IMR-90 (cell line): ENCODE results near the gene LSM14B. TPM values are rescaled to one million over a fixed set of nuclear protein-coding genes. Genes with fewer than 3 reads are reported as not detected.

Experiments used
- ATAC-seq: fragments of 200-7000 bp; cut with Tn5 transposase; 2 replicates; pipeline ENCODE4 v1.9.1; 2020; ENCODE audit warnings: low read depth, mild to moderate bottlenecking, moderate library complexity
- BruUV-seq: library from RNA; stranded (reverse); fragments of 400-500 nt; replicated peaks from 2 replicates; lab custom pipeline; 2021; lab: Mats Ljungman, UMichigan
- CTCF ChIA-PET: fragments of 300-600 bp; formaldehyde crosslinking; extraction: SDS; loops from one replicate; lab custom pipeline; 2021; ENCODE audit warnings: antibody characterized with exemption; lab: Yijun Ruan, JAX
- POLR2A ChIA-PET: fragments of 300-600 bp; sonication (Branson Sonifier 250); formaldehyde crosslinking; loops from one replicate; lab custom pipeline; 2022; ENCODE audit warnings: antibody characterized with exemption; ENCODE audit not compliant: unreplicated experiment; lab: Charles Lee
- DNase-seq: peaks from one replicate; pipeline ENCODE4 v3.0.0; 2013
- H2AFZ ChIP-seq: replicated peaks from 2 replicates; pipeline ENCODE3; 2013; ENCODE audit warnings: low read length, mild to moderate bottlenecking; ENCODE audit not compliant: poor library complexity
- H2AK5ac ChIP-seq: 2 replicates; pipeline ENCODE4 v1.6.1; 2013; ENCODE audit warnings: low read depth, low read length, inconsistent platforms
- H2AK9ac ChIP-seq: replicated peaks from 2 replicates; pipeline ENCODE3; 2013; ENCODE audit warnings: mild to moderate bottlenecking, low read depth, low read length, moderate library complexity; ENCODE audit not compliant: poor library complexity
- H2BK120ac ChIP-seq: 2 replicates; pipeline ENCODE4 v1.6.1; 2013; ENCODE audit warnings: low read depth, low read length, inconsistent platforms
- H2BK15ac ChIP-seq: 3 replicates; pipeline ENCODE4 v1.6.1; 2013; ENCODE audit warnings: low read depth, low read length, inconsistent platforms
- H2BK20ac ChIP-seq: 2 replicates; pipeline ENCODE4 v1.6.1; 2013; ENCODE audit warnings: low read depth, mild to moderate bottlenecking, inconsistent platforms, low read length, moderate library complexity
- H2BK5ac ChIP-seq: 2 replicates; pipeline ENCODE4 v1.6.1; 2013; ENCODE audit warnings: mild to moderate bottlenecking, low read depth, low read length, inconsistent platforms; ENCODE audit not compliant: poor library complexity, severe bottlenecking
- H3K14ac ChIP-seq: replicated peaks from 2 replicates; pipeline ENCODE4 v1.6.1; 2013; ENCODE audit warnings: low read depth, low read length, inconsistent platforms
- H3K18ac ChIP-seq: 2 replicates; pipeline ENCODE4 v1.6.1; 2013; ENCODE audit warnings: low read depth, low read length, control low read depth
- H3K23ac ChIP-seq: 2 replicates; pipeline ENCODE4 v1.6.1; 2013; ENCODE audit warnings: low read depth, low read length, inconsistent platforms
- H3K27ac ChIP-seq: 2 replicates; pipeline ENCODE4 v1.5.1; 2013; ENCODE audit warnings: mild to moderate bottlenecking, control low read depth, low read length; ENCODE audit not compliant: insufficient read depth
- H3K27me3 ChIP-seq: 2 replicates; pipeline ENCODE4 v1.6.1; 2013; ENCODE audit warnings: low read length; ENCODE audit not compliant: control insufficient read depth, insufficient read depth
- H3K36me3 ChIP-seq: 2 replicates; pipeline ENCODE4 v1.6.1; 2013; ENCODE audit warnings: low read length, mixed read lengths; ENCODE audit not compliant: control insufficient read depth, insufficient read depth
- H3K4ac ChIP-seq: 2 replicates; pipeline ENCODE4 v1.6.1; 2013; ENCODE audit warnings: low read depth, low read length, inconsistent platforms
- H3K4me1 ChIP-seq: 2 replicates; pipeline ENCODE4 v1.6.1; 2013; ENCODE audit warnings: low read length, mixed read lengths; ENCODE audit not compliant: control insufficient read depth, insufficient read depth
- H3K4me2 ChIP-seq: 2 replicates; pipeline ENCODE4 v1.6.1; 2013; ENCODE audit warnings: low read depth, mild to moderate bottlenecking, control low read depth, low read length, moderate library complexity
- H3K4me3 ChIP-seq: 2 replicates; pipeline ENCODE4 v1.5.1; 2013; ENCODE audit warnings: low read depth, mild to moderate bottlenecking, control low read depth, low read length, moderate library complexity; ENCODE audit not compliant: insufficient read depth
- H3K56ac ChIP-seq: 2 replicates; pipeline ENCODE4 v1.6.1; 2013; ENCODE audit warnings: low read length, inconsistent platforms; ENCODE audit not compliant: insufficient read depth; ENCODE audit errors: extremely low read depth
- H3K79me1 ChIP-seq, 2 experiments: 2 replicates each; pipeline ENCODE4 v1.6.1; 2013; ENCODE audit warnings: low read length in 2 of 2, inconsistent platforms in 1 of 2, low read depth in 1 of 2
- H3K9ac ChIP-seq: 2 replicates; pipeline ENCODE4 v1.6.1; 2013; ENCODE audit warnings: low read depth, low read length, control low read depth
- H3K9me1 ChIP-seq: 2 replicates; pipeline ENCODE4 v1.6.1; 2013; ENCODE audit warnings: low read length, inconsistent platforms; ENCODE audit not compliant: insufficient read depth
- H3K9me3 ChIP-seq: 2 replicates; pipeline ENCODE4 v1.6.1; 2013; ENCODE audit warnings: low read length; ENCODE audit not compliant: control insufficient read depth, insufficient read depth
- H4K20me1 ChIP-seq: 2 replicates; pipeline ENCODE4 v1.6.1; 2013; ENCODE audit warnings: low read length, inconsistent platforms; ENCODE audit not compliant: insufficient read depth
- H4K5ac ChIP-seq: 2 replicates; pipeline ENCODE4 v1.6.1; 2013; ENCODE audit warnings: mild to moderate bottlenecking, low read depth, low read length, control low read depth
- H4K8ac ChIP-seq, 2 experiments: 2 replicates each; pipeline ENCODE4 v1.6.1; 2013; ENCODE audit warnings: low read depth in 2 of 2, low read length in 2 of 2, control low read depth in 1 of 2, inconsistent platforms in 1 of 2
- H4K91ac ChIP-seq: 2 replicates; pipeline ENCODE4 v1.6.1; 2013; ENCODE audit warnings: low read depth, low read length, inconsistent platforms; ENCODE audit not compliant: insufficient read depth
- BHLHE40 ChIP-seq: fragments of 150-350 bp; IDR thresholded peaks from 2 replicates; pipeline ENCODE4 v1.6.1; 2016; ENCODE audit warnings: mild to moderate bottlenecking, low read depth, low read length
- CEBPB ChIP-seq: IDR thresholded peaks from 2 replicates; pipeline ENCODE4 v1.6.1; 2012; ENCODE audit warnings: low read depth, low read length, improper control_type of control experiment
- CHD1 ChIP-seq: IDR thresholded peaks from 2 replicates; pipeline ENCODE4 v1.6.1; 2012; ENCODE audit warnings: low read depth, low read length, improper control_type of control experiment
- FOS ChIP-seq: fragments of 150-350 bp; IDR thresholded peaks from 2 replicates; pipeline ENCODE4 v1.6.1; 2016; ENCODE audit warnings: low read depth, low read length
- MAFK ChIP-seq: IDR thresholded peaks from 2 replicates; pipeline ENCODE4 v1.6.1; 2012; ENCODE audit warnings: low read depth, low read length, improper control_type of control experiment
- MAZ ChIP-seq: IDR thresholded peaks from 2 replicates; pipeline ENCODE4 v1.6.1; 2012; ENCODE audit warnings: low read depth, mild to moderate bottlenecking, low read length, improper control_type of control experiment, moderate library complexity, borderline replicate concordance
- MXI1 ChIP-seq: IDR thresholded peaks from 2 replicates; pipeline ENCODE4 v1.6.1; 2012; ENCODE audit warnings: low read depth, mild to moderate bottlenecking, low read length, moderate library complexity, borderline replicate concordance
- NFE2L2 ChIP-seq: fragments of 150-350 bp; IDR thresholded peaks from 2 replicates; pipeline ENCODE4 v1.6.1; 2016; ENCODE audit warnings: low read depth, mild to moderate bottlenecking, low read length
- POLR2A ChIP-seq: IDR thresholded peaks from 2 replicates; pipeline ENCODE4 v1.6.1; 2012; ENCODE audit warnings: mild to moderate bottlenecking, low read depth, low read length
- RAD21 ChIP-seq: IDR thresholded peaks from 2 replicates; pipeline ENCODE4 v1.6.1; 2012; ENCODE audit warnings: low read length, improper control_type of control experiment
- RCOR1 ChIP-seq: IDR thresholded peaks from 2 replicates; pipeline ENCODE4 v1.6.1; 2012; ENCODE audit warnings: mild to moderate bottlenecking, low read length, improper control_type of control experiment; ENCODE audit not compliant: insufficient replicate concordance
- RFX5 ChIP-seq: IDR thresholded peaks from 2 replicates; pipeline ENCODE4 v1.8.0; 2012; ENCODE audit warnings: low read depth, mild to moderate bottlenecking, low read length, moderate library complexity
- SMC3 ChIP-seq: fragments of 150-350 bp; IDR thresholded peaks from 2 replicates; pipeline ENCODE4 v1.6.1; 2016; ENCODE audit warnings: low read depth, mild to moderate bottlenecking, antibody characterized with exemption, low read length, moderate library complexity
- WGBS, 2 experiments: methylation state at CpG; one replicate each; pipeline versions ENCODE4 v1.1.5 to v1.1.7; 2013; ENCODE audit warnings: missing lambda C conversion rate in 2 of 2; ENCODE audit not compliant: insufficient read length in 1 of 2; ENCODE audit errors: extremely low coverage in 2 of 2; 5-methylcytosine and 5-hydroxymethylcytosine counted together
- dilution Hi-C: fragments of 300-500 bp; cut with HindIII; formaldehyde crosslinking; loops from one replicate; pipeline ENCODE4 v1.14.3; 2018; ENCODE audit warnings: low sequenced_read_pairs; ENCODE audit not compliant: unreplicated experiment
- in situ Hi-C: fragments of 300-500 bp; cut with MboI; formaldehyde crosslinking; loops from 3 replicates; pipeline ENCODE4 v1.14.3; 2019; ENCODE audit warnings: low sequenced_read_pairs, inconsistent platforms, mixed read lengths
- intact Hi-C: fragments of 100-400 bp; cut with micrococcal nuclease; formaldehyde crosslinking; loops from 2 replicates; pipeline ENCODE4 v1.10.0; 2022
- polyA plus RNA-seq, 3 experiments: library from polyadenylated mRNA; depleted of rRNA; stranded (reverse); fragments of >200 nt; gene quantifications; 2 replicates each; pipeline ENCODE4 v1.2.3, GENCODE V29; 2012; ENCODE audit warnings: low replicate concordance in 1 of 3
- total RNA-seq: library from RNA; depleted of rRNA; stranded (reverse); fragments of >200 nt; gene quantifications from 2 replicates; pipeline ENCODE4 v1.2.3, GENCODE V29; 2012
- TF ChIP-seq, protein P1 (sequence below): fragments of 150-350 bp; IDR thresholded peaks from 2 replicates; pipeline ENCODE4 v1.6.1; 2016; ENCODE audit warnings: low read depth, mild to moderate bottlenecking, low read length, moderate library complexity, borderline replicate concordance
- TF ChIP-seq, protein P2 (sequence below): fragments of 150-350 bp; IDR thresholded peaks from 2 replicates; pipeline ENCODE4 v1.6.1; 2017; ENCODE audit warnings: mild to moderate bottlenecking, antibody characterized with exemption, low read length, low read depth
- TF ChIP-seq, protein P3 (sequence below): conservative IDR thresholded peaks from 2 replicates; pipeline ENCODE4 v1.5.1; 2012; ENCODE audit warnings: mild to moderate bottlenecking, low read depth, low read length, improper control_type of control experiment

LSM14B gene
- total and polyA plus RNA-seq, 2 of the 4 experiments (the other 2 are of a cell fraction), result 23.7 to 41.1 TPM

DNA sequence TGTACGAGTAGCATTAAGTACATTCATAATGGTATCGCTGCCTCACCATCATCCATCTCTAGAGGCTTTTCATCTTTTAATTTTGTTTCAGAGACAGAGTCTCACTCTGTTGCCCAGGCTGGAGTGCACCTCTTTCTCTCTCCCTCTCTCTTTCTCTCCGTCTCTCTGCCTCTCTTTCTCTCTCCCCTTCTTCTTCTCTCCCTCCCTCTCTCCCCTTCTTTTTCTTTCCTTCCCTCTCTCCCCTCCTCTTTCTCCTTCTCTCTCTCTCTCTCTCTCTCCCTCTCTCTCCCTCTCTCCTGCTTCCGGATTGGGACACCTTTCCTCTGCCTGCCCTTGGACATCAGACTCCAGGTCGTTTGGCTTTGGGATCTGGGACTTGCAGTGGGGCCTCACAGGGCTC lies 39.0 kb upstream of the LSM14B start:
- no peak overlapping the region for H2AFZ ChIP-seq
- H3K4ac ChIP-seq, result no peak overlapping the region
- ChIA-PET CTCF (no interaction called here), POLR2A (no interaction called here)
- H2BK5ac ChIP-seq, result no peak overlapping the region
- no peaks in the 10 kb centered on the region for H3K36me3 ChIP-seq
- peaks cover 13% of the 10 kb centered on the region for H3K9me3 ChIP-seq
- no peak overlapping the region for H2AK9ac ChIP-seq
- no peak overlapping the region for H2BK120ac ChIP-seq
- peaks cover 10% of the 10 kb centered on the region for H3K9me1 ChIP-seq
- 45% methylated on average over 5 of the region's 5 CpGs; no CpG with 5 or more reads in 1 of the 2 experiments for WGBS, 2 experiments
- peaks cover 13% of the 10 kb centered on the region for H3K27me3 ChIP-seq
- dilution Hi-C loops, result no loop called here
- intact Hi-C loops, result no loop called here
- no peak overlapping the region for H2BK20ac ChIP-seq
- no peak overlapping the region for H4K91ac ChIP-seq
- ATAC-seq (no peak), DNase-seq (no peak)
- BruUV-seq, result no TSS peak
- no peak overlapping the region for H3K4me3 ChIP-seq
- H3K56ac ChIP-seq, result no peak overlapping the region
- no peak overlapping the region for H2AK5ac ChIP-seq
- H2BK15ac ChIP-seq, result no peak overlapping the region
- H3K23ac ChIP-seq, result no peak overlapping the region
- H4K5ac ChIP-seq, result no peak overlapping the region
- H3K9ac ChIP-seq, result no peak overlapping the region
- TF ChIP-seq RAD21 (no peak), MXI1 (no peak), MAFK (no peak), SMC3 (no peak), FOS (no peak), CEBPB (no peak), RFX5 (no peak), BHLHE40 (no peak), MAZ (no peak), CHD1 (no peak), POLR2A (no peak), RCOR1 (no peak), NFE2L2 (no peak)
- TF ChIP-seq, protein P1, sequence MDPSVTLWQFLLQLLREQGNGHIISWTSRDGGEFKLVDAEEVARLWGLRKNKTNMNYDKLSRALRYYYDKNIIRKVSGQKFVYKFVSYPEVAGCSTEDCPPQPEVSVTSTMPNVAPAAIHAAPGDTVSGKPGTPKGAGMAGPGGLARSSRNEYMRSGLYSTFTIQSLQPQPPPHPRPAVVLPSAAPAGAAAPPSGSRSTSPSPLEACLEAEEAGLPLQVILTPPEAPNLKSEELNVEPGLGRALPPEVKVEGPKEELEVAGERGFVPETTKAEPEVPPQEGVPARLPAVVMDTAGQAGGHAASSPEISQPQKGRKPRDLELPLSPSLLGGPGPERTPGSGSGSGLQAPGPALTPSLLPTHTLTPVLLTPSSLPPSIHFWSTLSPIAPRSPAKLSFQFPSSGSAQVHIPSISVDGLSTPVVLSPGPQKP, result no peak
- TF ChIP-seq, protein P2, sequence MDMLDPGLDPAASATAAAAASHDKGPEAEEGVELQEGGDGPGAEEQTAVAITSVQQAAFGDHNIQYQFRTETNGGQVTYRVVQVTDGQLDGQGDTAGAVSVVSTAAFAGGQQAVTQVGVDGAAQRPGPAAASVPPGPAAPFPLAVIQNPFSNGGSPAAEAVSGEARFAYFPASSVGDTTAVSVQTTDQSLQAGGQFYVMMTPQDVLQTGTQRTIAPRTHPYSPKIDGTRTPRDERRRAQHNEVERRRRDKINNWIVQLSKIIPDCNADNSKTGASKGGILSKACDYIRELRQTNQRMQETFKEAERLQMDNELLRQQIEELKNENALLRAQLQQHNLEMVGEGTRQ, result no peak
- TF ChIP-seq, protein P3, sequence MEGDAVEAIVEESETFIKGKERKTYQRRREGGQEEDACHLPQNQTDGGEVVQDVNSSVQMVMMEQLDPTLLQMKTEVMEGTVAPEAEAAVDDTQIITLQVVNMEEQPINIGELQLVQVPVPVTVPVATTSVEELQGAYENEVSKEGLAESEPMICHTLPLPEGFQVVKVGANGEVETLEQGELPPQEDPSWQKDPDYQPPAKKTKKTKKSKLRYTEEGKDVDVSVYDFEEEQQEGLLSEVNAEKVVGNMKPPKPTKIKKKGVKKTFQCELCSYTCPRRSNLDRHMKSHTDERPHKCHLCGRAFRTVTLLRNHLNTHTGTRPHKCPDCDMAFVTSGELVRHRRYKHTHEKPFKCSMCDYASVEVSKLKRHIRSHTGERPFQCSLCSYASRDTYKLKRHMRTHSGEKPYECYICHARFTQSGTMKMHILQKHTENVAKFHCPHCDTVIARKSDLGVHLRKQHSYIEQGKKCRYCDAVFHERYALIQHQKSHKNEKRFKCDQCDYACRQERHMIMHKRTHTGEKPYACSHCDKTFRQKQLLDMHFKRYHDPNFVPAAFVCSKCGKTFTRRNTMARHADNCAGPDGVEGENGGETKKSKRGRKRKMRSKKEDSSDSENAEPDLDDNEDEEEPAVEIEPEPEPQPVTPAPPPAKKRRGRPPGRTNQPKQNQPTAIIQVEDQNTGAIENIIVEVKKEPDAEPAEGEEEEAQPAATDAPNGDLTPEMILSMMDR, result no peak
- no peak overlapping the region for H3K14ac ChIP-seq
- no peaks in the 10 kb centered on the region; a peak in 1 of 4 replicates for H3K79me1 ChIP-seq
- peaks cover 5% of the 10 kb centered on the region for H3K4me1 ChIP-seq
- H3K27ac ChIP-seq, result no peak overlapping the region
- peaks cover 4% of the 10 kb centered on the region; the same call in 1 of the 2 replicates for H4K20me1 ChIP-seq
- H3K4me2 ChIP-seq, result no peak overlapping the region
- H4K8ac ChIP-seq, result no peak overlapping the region
- no peak overlapping the region for H3K18ac ChIP-seq
- in situ Hi-C loops, result no loop called here
